LNCAP (cell line): Measurements from ENCODE around the gene PRPF19.

Source experiments
- CTCF ChIP-seq: fragments of 450-650 bp; IDR thresholded peaks from 2 replicates; pipeline ENCODE4 v1.5.1; 2017; ENCODE audit warnings: mild to moderate bottlenecking

PRPF19 gene

GRCh38 chr11:60950933-60951605 lies 44.7 kb upstream of the PRPF19 start:
- no peak for TF ChIP-seq CTCF

GRCh38 chr11:60950024-60950423 lies 43.6 kb upstream of the PRPF19 start:
- no peak for TF ChIP-seq CTCF

GRCh38 chr11:60948250-60948649 lies 41.9 kb upstream of the PRPF19 start:
- no peak for TF ChIP-seq CTCF

- no peak for TF ChIP-seq CTCF
Measured at GRCh38 chr11:60947700-60948099, 41.3 kb upstream of the PRPF19 start.

- TF ChIP-seq CTCF, result no peak
Measured at GRCh38 chr11:60946601-60947264, 40.3 kb upstream of the PRPF19 start.

- TF ChIP-seq CTCF, result no peak
Measured at GRCh38 chr11:60945295-60945667, 38.9 kb upstream of the PRPF19 start.

GRCh38 chr11:60944490-60945294 lies 38.3 kb upstream of the PRPF19 start:
- TF ChIP-seq CTCF, result no peak; the same call in 1 of the 2 replicates
